HG03196 (cell line): ENCODE measurements around the gene SEMA3B.
"Not testable (repeated sequence)": the region's sequence is repeated elsewhere in the genome, so short reads cannot be mapped to it uniquely, and the experiment has no call there.

Source experiments
- ATAC-seq: cut with Tn5 transposase; IDR thresholded peaks from one replicate; pipeline ENCODE4 v1.9.1; 2021; ENCODE audit not compliant: unreplicated experiment

The SEMA3B gene

GRCh38 chr3:50258029-50258680 lies 10.8 kb upstream of the SEMA3B start:
- no peak for ATAC-seq

- no peak for ATAC-seq
Observed at GRCh38 chr3:50258979-50259378, 10.0 kb upstream of the SEMA3B start.

GRCh38 chr3:50259432-50260026 lies 9.4 kb upstream of the SEMA3B start:
- ATAC-seq, result no peak

DNA sequence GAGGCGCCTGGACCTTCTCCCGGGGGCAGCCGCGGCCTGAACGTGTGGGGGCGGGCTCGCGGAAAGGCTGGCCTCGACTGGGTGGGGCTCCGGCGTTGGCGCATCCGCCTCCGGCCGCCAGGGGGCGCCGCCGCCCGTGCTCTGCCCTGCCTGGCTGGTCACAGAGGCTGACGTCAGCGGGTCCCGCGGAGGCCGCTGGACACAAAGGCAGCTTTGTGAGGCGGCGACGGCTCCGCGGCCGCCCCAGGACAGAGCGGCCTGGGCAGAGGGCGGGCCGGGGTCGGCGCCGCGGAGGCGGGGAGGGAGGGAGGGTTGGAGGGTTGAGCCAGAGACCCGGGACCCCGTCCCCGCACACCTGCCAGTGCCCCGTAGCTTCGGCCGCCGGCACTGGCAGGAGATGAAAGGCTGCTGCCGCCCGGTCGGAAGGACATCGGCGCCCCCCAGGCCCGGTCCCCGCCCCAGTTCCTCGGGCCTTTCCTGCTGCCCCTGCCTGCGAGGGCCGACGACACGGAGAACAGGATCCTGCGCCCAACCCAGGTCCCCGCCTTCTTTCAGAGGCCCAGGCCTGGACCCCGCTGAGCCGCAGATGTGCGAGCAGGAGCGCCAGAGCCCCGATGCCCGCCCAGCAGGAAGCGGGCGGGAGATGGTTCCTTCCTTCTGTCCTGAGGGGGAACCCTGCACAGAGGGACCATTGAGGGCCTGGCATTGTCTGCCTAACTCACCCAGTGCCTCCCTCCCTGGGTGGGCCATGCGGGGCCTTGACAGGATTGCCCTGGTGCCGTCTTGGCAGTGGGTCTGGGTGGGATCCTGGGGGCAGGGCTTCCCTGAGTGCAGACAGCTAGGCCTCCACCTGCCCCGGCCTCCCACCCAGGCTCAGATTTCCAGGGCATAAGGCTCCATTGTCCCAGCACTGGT lies 8.7 kb upstream of the SEMA3B start:
- peak; percentile 83 for ATAC-seq

DNA sequence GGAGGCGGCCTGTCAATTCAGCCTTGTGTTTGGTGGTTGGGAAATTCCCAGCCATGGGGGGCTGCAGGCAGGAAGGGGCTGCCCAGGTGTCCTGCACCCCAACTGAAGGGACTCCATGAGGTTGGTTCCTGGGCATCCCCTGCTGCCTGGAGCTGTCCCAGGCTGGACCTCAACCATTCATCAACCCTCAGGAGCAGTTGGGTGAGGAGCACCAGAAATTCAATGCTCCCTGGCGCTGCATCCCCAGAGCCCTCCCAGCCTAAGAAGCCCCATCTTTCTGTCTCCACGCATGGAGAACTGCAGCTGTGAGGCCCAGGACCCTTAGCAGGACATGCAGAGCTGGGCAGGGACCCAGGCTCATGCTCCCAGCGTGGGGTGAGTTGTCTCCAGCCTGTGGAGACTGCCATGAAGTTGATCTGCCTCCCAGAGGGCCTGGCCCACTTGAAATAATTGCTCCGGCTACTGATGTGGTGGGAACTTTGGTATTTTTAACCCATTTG lies 8.0 kb upstream of the SEMA3B start:
- no peak for ATAC-seq

DNA sequence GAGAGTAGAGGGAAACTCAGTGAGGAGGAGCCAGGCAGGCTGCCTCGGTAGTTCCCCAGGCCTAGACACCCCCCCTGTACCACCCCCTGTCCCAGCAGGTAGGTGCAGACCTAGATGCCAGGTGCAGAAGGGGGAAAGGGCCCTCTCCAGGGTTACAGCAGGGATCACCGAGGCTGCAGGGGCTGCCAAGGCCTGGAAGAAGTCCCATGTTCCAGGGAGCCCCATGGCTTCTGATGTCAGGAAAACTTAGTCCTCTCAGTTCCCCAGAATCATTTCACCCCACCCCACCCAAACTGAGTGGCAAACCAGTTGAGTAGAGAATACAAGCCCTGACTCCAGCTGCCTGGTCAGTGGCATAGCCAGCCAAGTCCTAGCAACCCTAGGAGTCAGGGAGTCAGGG lies 7.4 kb upstream of the SEMA3B start:
- ATAC-seq, result no peak

GRCh38 chr3:50262200-50262599 lies 6.7 kb upstream of the SEMA3B start:
- ATAC-seq, result not testable (repeated sequence)

- ATAC-seq, result no peak
Observed at GRCh38 chr3:50262778-50263177, 6.2 kb upstream of the SEMA3B start.

DNA sequence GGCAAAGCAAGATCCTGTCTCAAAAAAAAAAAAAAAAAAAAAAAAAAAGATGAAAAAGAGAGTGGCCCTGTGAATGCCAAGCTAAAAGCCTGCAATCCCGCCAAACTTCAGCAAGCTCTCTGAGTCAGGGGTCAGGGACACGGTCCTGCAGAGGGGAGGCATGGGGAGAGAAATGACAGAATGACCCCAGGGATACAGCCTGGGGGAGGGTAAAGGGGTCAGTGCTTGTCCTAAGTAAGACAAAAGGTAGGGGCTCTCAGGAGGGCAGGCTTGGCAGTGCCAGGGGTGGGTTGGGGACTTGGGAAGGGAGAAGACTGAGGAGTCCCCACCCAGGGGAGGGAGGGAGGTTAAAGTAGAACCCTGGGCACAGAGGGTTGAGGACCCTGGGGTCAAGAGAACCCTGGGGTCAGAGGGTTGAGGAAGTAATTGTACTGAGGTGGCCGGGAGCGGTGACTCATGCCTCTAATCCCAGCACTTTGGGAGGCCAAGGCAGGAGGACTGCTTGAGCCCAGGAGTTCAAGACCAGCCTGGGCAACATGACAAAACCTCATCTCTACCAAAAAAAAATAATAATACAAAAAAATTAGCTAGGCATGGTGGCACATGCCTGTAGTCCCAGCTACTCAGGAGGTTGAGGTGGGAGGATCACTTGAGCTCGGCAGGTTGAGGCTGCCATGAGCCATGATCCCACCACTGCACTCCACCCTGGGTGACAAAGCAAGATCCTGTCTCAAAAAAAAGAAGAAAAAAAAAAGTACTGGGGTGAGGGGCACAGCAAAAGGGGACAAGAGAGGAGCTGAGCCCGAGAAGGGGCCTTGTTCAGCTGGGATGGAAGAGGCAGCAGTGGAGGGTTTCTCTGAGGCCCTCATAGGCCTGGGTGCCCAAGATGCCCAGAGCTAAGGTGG lies 5.2 kb upstream of the SEMA3B start:
- ATAC-seq, result no peak

GRCh38 chr3:50264383-50264963 lies 4.5 kb upstream of the SEMA3B start:
- no peak for ATAC-seq

DNA sequence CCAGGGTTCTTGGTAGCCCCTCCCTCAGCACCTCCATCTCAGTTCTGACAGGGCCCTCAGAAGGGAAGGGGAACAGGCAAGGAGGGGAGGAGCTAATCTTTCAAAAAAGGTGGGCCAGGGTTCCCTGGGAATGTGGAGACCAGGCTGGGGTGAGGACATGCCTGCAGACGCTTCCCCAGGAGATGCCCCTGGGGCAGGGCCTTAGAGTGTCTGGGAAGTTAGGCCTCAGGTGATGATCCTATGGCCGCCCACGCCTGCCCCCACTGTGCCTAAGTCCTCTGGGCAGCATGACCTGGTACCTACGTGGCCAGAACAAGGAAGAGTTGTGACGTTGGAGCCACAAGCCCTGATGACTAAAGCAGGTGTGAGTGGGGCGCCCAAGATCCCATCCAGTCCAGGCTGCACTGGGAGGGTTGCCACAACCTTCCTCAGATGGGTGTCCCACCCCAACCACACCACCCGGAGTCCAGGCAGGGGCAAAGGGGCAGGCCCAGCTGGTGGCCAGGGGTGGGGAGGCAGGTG lies 3.9 kb upstream of the SEMA3B start:
- no peak for ATAC-seq

DNA sequence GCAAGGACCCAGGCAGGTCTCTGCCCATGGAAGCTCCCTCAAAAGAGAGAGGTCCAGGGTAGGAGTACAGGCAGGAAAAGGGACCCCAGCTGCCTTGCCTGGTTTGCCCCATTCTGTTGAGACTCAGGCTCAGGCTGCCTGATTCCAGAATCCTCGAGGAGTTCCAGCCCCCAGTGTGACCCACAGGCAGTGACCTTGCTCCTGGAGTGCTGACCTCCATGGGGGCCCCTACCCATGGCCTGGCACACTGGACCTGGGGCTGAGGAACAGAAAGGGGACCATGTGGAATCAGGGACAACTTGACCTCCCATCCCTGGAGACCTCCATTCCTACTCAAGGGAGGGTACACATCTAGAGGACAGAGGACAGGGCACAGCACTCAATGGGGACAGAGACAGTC lies 3.4 kb upstream of the SEMA3B start:
- ATAC-seq, result no peak

DNA sequence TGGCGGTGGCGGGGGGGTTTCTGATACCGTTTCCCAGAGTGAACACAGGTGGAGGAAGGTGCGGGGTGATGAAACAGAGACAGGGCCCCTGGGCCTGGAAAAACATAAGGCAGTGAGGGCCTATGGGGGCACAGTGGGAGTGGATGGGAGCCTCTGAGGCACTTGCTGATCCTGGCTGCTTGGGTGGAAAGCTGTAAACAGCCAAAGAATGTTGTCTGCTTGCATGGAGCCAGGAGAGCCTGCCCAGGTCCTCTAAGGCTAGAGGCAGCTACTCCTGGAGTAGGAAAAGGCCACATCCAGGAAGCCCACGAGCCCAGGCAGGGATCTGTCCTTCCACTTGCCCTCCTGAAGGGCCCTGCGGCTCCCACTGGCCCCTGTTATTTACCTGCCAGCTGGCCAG lies 2.9 kb upstream of the SEMA3B start:
- ATAC-seq, result no peak

DNA sequence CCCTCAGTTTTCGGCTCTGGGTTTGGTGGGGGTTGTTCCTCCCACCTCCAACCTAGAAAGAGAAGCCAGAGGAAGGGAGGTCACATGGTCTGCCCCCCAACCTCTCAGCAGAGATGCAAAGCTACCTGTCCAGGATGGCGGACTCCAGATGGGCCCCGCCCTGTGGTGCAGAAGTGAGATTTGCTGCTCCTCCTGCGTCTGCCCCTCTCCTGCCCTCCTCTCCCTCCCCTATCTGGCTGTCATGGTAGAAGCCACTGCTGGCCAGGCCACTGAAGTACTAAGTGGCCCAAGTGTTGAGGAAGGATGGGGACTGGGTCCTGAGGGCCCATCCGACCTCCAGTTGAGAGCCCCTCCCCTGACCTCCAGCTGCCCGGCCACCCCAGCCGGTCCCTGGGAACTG lies 2.1 kb upstream of the SEMA3B start:
- no peak for ATAC-seq

DNA sequence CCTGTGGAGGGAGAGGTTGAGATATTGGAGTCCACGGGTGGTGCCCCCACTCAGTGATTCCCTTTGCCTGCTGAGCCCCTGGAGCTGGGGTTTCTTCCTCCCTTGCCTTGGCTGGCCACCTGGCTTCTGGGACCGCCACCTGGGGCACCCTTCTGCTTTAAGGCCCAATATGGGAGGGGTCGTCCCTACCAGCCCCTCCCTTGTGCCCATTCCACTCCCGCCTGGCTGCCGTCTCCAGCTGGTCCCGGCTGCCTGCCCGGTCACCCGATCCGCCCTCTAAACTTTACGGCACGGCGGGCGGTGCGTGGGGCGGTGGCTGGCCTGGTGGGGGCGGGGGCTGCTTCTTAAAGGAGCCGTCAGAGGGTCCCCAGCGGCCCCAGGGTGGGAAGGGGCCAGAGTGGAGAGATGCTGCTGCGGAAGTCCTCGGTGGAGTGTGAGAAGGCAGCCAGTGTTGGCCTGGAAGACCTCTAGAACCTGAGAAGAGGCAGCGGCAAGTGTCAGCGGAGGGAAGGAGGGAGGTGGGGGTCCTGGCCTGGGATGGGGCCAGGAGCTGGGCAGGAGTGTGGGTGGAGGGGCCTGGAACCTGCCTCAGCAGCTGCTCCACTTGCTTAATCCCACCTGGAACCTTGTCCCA lies 1.6 kb upstream of the SEMA3B start:
- ATAC-seq, result no peak

DNA sequence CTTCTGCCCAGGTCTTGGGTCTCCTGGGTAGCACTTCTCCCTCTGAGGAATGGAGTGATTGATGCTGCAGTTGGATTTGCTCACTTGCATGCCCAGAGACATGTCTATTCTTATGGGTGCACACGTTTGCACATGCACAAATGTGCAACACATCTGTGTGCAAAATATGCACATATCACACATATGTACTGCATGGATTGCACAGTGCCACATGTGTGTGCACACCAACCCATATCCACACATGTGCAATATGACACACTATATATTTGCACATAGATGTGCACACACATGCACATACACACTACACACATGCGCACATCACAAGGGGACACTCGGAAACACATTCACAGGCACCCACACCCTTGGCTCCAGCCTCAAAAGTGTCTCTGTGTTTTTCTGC lies 671 bp upstream of the SEMA3B start:
- no peak for ATAC-seq

DNA sequence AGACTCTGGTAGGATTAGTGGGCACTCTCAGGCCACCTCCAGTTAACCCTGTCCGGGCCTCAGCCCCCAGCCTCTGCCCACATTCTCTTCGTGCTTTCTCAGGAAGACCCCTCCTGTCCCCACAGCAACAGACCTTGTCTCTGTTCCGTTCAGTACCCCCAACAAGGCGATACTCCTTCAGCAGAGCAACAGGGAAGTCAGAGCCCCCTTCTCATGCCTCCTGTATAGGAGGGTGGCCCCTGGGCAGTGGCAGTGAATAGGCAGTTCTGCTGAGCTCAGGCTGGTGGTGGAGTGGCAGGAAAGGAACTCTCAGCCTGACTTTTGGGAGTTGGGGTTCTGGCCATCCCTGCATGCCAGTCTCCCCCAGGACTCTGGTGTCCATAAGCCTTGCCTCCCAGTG lies 513 bp downstream of the SEMA3B start:
- no peak for ATAC-seq

- no peak for ATAC-seq
Observed at GRCh38 chr3:50269977-50270413, 1.0 kb downstream of the SEMA3B start.

- ATAC-seq, result no peak
Observed at GRCh38 chr3:50270422-50271224, 1.7 kb downstream of the SEMA3B start.
